ENCODE results near the gene ZNF423.
A peak's percentile ranks its signal among the peaks of the same experiment; 100 is the strongest.

Gene ZNF423

DNA sequence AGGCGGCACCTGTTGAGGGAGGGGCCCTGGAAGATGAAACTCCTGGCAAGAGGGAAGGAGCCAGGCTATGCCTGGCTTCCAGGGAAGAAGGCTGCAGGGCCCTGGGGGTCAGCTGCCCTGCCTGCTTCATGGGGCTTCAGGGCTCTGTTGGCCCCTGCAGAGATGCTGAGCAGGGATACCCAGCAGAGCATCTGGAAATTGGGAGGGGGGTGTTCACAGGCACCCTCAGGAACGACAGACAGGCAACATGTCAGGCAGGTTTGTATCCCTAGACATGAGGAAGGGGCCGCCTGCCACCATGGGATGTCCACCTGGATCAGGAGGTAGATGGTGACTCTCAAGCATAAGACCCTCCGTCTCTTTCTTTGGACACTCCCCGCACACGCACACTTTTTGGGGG lies 13.8 kb upstream of the ZNF423 start:
- DNase-seq: no peak

DNA sequence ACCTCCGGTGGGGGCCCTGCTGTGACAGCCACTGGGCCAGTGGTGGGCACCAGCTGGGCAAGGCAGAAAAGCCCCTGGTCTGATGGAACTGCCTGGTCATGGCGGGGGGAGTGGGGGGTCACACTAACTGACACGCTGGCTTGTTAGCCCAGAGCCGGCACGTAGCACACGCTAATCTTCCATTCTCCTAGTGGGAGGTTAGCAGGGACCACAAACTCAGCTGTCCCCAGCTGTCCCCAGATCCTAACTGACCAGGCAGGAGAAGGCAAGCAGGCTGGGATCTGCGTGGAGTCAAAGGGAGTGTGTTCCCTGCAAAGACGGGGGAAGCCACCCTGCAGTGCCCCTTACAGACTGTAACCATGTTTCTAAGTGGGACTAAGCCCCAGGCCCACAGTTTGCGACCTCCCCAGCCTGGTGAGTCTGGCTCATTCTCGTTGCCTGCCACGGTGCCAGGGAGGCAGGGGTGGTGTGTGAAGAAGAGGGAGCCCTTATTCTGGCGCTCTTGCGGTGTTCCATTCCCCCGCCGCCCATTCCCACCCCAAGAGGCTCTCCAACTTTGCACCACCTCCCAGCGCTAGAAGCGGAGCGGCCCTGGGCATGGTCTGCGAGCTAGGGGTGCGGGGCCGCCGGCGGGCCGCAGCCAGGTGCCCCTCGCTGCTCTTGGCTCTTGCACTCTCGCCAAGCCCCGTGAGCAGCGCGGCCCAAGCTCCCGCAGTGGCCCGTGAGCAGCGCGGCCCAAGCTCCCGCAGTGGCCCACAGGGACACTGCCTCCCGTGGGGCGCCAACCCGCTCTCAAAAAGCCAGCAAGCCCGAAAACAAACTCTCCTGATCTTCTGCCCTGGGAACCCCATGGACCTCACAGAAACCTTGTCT lies 12.1 kb upstream of the ZNF423 start:
- DNase-seq: no peak

DNA sequence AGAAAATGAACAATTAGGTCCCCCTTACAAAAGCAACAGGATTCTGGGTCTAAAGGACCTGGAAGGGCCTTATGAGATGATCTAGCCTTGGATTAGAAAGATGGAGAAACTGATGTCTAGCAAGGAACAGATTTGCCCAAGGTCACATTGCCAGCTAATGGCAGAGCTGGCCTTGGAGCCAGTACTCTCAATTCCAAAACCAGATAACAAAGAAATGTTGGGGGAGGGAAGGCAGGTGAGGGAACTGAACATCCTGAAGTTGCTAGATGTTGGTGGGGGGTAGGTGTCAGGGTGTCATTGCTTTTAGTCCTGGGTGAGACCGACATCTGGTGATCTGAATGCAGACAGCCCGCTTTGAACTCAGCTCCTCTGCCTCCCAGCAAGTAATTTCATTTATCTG lies 11.3 kb upstream of the ZNF423 start:
- DNase-seq: no peak

DNA sequence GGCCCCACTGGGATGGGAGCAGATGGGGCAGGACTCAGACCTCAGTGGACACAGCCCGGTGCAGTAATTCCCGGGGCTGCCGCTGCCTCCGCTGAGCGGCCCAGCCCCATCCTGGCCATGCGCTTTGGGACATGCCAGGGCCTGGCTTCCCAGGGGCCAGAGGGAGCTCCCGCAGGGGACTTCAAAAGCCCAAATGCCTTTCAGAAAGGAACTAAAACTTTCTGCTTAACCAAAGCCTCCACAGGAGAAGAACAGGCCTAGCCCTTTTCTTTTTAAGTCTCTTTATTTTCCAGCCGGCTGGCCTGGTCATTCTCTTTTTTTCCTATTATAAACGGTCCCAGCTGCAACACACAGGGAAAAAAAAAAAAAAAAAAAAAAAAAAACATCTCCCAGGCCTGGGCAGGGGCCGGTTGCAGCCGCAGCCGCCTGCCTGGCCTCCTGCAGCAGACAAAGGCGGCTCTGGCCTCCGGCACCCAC lies 10.7 kb upstream of the ZNF423 start:
- DNase-seq: no peak

DNA sequence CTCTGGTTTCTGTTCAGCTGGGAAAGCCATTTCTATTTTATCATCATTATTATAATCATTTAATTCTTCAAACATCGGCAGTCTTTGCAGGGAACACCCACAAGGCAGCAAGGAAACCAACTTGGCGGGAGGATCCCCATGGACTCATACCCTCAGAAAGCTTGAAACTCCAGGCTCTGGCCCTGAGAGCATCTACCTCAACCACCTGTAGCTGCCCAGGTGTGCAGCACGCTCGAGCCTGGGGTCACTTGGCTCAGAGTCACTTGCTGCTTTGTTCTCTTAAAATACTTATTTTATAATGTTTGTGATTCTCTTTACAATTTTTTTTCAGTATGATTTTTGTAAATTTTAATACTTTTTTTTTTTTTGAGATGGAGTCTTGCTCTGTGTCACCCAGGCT lies 6.8 kb upstream of the ZNF423 start:
- no peak for DNase-seq

DNA sequence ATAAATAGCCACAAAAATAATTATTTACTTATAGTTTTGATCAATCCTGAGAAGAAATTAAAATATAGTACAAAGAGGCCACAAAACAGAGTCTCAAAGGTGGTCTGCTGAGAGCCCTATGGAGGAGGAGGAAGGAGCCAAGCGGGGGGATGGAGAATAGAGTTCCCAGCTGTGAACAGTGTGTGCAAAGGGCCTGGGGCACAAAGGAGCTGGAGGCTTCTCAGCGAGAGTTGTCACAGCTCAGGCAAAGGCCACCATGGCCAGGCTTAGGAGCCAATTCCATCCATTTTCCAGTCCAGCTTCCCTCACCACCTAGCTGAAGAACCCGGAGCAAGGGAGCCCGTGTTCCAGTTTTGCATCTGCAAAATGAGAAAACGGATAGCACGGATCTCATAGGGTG lies 5.4 kb upstream of the ZNF423 start:
- no peak for DNase-seq

DNA sequence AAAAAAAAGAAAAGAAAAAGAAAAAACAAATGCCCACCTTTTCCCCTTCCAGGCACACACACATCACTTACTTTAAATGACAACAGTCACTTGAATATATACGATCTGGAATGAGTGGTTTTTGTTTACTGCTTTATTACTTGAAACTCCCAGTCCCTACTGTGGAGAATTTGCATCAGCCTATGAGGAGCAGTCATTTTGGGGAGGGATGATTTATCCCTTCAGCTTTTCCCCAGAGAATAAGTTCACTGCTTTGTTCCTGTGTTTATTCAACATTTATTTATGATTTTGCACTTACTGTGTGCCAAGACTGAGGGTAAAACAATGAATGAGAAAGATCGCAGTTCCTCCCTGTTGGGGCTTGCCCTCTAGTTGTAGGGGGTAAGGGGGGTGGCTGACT lies 4.7 kb upstream of the ZNF423 start:
- DNase-seq: no peak

DNA sequence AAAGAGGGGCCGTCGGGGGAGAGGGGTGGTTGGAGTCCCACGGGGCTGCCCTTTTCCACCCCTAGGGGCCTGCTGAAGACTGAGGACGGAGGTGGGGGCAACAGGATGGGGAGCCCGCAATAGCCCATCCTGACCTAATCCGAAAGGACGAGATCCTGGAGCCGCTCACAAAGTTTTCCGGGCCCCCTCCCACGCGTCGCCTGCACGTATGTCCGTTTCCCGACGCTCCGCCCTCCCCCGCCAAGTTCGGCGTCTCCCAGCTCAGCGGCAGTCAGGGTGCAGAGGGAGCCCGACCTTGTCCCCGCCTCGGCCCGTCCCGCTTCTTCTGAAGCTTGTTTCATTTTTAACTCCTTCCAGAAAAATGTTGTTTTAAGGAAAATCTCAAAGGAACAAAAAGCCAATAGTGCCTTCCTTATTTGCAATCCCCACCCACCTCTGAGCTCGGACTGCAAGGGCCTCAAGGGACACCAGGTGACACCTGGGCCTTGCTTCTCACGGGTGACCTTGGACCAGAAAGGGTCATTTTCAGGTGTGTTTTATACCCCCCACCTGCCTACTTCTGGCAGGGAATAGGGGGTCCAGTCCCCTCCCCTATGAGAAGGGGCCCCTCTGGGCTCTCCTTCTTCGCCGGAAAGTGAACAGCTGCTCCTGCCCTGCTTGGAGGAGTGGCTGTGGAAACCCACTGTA lies 3.4 kb upstream of the ZNF423 start:
- DNase-seq: no peak

DNA sequence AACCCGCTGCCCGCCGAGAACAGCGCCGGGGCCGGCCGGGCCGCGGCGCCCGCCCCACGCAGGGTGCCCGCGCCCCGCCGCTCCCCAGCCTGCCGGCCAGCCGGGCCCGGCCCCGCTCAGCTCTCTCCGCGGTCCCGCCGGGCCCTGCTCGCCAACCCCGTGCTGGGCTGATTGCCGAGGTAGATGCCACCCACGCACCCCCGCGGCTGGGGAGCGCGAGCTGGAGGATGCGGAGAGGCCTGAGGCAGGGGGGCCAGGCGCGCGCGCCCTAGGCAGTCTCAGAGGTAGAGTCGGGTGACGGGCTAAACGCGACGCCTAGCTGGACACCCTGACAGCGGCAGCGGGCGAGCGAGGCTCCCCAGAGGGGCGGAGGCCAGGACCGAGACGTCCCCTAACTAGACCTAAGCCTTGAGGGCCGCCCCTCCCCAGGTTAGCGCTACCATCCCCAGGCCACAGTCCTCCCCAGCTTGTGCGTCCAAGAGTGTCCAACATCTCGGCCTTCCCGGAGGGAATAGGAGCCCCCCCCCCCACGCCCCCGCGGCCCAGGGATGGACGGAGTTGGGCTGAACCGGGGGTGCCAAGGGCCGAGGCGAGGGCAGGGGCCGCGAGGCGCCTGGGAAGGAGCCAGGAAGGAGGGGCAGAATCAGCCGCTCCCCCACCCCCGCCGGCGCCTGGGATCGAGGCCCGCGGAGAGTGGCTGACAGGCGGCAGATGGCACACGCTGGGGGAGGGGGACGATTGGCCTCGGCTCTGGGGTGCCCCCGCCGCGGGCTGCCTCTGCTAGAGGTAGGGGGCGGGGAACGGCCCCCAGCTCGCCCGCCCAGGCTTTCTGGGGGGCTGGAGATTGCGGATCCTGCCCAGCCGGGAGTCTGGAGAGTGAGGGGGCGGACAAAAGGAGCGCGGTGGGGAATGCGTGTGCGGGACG lies 2.5 kb upstream of the ZNF423 start:
- DNase-seq: peak in 1 of 4 experiments; percentile 11

DNA sequence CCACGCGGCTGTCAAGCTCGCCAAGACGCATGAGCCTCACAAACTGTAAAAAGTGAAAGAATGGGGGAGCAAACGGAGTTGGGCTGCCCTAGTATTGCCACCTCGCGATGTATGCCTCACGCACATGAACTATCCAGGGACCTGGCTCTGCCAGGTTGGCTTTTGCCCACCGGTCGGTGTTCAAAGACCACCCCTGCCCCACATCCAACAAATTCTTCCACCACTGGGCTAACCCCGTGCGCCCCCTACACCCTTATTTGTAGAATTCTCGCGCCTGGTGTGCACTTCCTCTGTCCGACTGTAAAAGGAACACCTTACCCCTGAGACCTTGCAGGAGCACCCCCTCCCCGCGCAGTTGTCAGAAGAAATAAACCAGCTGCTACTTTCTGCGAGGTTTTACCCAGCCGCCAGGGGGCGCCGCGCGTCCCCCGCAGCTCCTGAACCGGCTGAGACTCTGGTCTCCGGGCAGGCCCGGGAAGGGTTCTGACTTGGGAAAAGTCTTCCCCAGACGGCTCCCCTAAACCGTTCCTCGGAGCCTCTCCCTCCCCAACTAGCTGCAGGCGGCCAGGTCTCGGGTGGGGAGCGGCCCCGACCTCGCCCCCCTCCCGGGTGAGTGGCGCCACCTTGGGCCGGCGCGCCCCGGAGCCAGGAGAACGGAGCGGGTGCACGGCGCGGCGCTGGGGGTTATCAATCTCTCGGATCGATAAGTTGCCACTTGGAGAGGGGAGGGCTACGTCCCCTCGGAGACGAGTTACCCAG lies 1.7 kb upstream of the ZNF423 start:
- peak in 1 of 4 experiments; percentile 6 for DNase-seq

DNA sequence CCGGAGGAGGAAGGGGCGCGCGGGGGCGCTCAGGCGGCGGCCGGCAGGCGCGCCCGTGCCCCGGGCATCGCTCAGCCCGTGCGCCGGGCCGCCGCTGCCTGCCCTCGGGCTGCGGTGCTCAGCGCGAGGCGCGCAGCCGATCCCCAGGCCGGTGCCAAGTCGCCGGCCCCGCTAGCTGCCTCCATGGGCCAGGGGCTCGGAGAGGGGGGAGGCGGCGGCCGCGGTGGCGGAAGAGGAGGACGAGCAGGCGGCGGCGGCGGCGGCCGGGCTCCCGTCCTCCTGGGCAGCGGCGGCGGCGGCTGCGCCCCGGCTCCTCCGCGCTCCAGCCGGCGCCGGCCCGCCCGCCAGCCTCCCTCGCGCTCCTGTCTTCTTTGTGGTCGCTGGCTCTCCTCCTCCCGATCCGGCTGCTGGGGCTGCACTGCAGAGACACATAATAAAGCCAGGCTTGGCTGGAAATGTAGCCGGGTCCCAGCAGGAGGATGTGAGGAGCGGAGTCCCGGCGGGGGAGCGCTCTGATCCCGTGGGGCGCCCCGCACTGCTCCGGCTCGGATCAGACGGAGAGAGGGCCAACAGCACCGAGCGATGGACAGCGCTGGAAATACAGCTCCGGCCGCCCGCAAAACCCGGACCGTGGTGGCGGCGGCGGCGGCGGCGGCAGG lies 889 bp upstream of the ZNF423 start:
- DNase-seq: no peak

DNA sequence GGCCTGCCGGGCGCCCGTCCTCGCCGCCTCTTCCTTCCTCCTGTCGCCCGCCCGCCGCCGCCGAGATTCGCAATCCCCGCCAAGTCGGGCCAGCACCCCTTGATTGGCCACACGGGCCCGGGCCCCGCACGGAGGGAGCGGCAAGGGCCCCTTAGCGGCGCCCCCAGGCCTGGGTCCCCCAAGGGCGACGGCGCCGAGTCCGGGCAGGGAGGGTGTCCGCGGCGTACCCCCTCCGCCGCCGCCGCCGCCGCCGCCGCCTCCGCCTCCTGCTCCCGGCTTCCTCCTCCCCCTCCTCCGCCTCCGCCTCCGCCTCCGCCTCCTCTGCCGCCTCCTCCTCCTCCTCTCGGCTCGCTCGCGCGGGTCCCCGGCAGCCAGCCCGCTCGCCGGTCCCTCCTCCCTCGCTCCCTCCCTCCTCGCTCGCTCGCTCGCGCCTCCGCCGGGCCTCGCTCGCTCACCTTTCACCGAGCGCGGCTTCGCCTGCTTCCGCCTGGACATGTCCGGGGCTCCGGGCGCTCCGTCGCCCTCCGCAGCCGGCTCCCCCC lies 561 bp downstream of the ZNF423 start:
- peak in 2 of 4 experiments; percentile 19 to 56 for DNase-seq

DNA sequence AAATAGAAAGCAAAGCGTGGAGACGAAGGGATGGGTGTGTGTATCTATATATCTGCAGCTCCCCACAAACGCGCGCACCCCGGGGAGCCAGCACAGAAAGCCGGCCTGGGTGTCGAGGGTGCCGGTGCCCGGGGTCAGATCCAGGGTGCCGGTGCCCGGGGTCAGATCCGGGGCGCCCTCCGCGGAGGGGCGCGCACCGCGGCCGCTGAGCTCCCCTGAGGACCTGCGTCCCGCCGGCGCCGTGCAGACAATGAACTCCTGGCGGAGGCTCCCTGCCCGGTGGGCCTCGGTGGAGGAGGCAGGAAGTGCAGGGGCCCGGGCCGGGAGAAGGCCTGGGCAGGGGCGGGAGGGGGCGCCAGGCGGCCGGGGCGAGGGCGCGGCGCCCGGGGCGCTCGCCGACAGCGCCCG lies 1.1 kb downstream of the ZNF423 start:
- no peak for DNase-seq

DNA sequence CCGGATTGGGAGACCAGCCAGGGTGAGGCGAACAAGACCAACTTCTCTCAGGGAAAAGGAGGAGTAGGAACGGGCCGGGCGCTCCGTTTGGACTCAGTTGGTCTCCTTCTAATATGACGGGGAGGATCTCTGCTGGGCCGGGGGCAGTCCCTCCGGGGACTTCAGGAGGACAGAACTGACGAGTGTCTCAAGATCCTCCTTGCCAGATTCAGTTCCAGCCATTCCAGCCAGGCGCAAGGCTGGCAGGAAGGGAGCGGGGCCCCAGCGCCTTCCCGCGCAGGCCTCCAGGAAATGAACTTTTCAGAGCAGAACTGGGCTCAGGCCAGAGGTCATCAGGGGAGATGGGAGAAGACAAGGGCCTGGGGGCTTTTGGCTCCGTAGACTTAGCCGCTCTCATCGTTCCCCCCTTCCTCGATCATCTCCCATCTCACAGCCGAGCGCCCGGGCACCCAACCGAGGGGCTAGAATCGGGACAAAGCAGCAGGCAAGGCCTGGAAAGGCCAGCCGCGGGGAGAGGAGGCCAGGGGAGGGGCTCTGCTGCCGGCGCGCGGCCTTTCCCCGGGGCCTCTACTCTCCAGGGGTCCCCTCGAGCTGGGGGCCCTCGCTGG lies 1.6 kb downstream of the ZNF423 start:
- no peak for DNase-seq

DNA sequence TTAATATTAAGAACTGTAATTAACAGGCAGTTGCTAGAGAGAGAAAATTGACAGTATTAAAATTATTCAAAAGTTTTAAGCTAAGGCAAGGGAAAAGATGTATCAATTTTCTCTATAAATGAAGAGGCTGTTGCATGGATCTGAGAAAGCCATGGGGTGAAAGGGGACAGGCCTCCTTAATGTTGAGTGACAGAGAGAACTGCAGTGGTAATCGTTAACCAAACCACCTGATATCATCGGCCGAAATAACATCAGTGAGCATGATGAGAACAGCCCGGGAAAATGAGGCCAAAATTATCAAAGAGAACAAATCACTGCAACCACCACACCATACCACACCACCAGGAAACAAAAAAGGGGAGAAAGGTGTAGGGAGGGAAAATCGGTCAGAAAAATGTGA lies 3.6 kb downstream of the ZNF423 start:
- no peak for DNase-seq

DNA sequence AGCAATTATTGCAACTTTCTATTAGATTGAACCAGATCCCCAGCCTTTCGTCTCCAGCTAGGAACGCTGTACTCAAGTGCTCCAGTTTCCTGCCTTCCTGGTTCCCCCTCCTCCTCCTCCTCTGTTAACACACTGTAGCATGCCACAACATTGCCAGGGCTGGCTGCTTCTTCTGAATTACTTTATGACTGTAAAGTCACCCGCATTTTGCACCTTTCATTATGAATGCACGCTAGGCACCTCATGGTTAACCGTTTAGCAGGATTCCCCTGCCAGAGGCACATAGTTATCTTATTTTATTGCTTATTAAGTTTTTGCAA lies 4.5 kb downstream of the ZNF423 start:
- DNase-seq: no peak

DNA sequence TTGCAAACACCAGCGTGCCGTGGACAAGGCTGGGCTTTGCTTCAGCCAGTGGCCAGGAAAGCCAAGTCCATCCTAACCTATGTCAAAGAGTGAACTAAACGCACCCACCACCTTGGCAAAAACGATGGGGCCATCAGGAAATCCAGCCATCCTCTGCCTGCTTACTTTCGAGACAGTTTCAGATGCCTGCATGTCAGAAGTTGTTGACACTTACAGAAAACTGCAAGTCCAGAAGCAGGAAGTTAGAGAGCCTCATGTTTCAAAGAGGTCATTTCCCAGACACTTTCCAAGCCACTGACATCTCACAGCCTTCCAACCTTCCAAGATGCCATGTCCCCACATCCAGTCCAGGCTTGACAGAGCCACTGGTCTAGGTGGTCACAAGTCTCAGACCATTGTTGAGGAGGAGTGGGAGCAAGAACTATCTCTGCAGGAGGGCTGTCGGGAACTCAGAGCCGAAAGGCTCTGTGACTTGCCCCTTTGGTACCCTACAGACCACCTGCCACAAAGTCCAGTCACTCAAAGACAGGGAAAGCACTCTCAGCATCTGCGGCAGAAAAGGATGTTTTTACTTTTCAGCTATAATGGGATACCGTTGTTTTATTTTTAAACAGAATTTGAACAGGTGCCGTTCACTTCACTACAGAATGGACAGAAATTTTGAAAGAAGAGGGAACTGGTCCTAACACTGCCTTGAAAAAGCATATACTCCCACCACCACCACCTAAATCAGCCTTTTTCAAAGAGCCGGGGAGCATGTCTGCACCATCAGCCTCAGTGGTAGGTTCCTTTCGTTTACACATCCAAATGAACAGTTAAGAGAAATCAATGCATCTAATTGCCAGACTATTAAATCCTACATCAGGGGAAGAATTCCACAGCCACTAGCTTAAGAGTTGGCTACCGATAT lies 5.1 kb downstream of the ZNF423 start:
- DNase-seq: no peak

DNA sequence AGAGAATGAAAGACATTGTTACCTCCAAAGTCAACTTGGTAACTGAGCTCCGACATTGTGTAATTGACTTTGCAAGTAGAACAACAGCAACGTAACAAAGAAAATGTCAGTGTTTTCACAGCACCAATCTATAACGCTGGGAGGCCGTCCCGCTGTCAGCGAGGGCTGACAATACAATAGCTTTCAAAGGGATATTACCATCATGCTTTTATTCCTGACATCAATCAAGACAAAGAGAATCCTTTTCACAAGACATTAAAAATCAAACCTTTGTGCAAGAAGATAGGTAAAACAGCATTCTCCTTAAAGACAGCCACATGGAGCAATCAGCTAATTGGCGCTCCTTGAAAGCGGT lies 6.2 kb downstream of the ZNF423 start:
- DNase-seq: no peak

DNA sequence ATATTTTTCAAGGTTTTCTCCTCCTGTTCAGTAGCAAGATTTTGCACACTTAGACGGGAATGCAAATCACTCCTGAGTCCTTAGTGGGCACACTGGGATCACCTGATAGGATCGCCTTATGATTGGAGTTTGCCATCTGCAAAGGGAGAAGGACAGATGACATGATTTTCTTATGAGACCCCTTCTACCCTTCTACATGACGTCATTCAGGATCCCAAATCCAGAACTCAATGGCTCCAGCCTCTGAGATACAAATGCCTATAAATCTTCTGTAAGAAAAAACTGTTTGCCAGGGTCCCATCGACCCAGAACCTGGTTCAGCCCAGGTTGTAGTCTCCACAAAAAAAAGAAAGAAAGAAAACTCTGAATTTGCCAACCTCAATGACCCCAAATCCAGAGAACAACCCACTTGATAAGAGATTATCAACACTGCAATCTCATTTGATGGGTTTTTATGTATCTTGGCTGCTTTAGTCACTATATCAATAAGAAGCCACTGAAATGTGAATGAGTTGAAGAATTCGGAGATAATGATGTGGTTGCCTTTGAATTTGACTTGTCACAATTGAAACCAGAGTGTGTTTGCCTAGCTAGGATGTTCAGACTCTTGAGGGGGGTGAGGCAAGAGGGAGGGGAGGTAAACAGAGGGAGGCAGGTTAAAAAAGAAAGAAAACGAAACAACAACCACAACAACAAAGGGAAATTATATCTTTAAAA lies 6.7 kb downstream of the ZNF423 start:
- no peak for DNase-seq

DNA sequence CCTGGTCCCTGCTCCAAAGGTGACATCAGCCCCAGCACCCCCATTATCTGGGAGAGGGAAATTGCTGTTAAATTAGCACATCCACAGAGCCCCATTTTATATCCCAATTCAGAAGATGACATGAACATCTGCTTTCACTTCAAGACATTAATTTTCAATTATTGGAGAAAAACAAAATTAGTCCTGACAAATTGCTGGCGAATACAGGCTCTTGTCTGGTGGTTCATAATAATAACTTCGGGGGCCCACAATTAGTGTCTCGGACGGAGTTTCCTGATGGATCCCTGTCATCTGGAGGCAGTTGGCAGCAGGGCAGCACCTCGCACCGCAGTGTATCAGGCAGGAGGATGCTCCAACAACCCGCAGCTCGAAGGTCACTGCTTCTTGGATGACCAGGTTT lies 7.4 kb downstream of the ZNF423 start:
- no peak for DNase-seq

Measured in activated naive CD4-positive, alpha-beta T cell (primary cell).